NCI-H146 (cell line): Measurements from ENCODE around the gene CD300LB.
"Not testable (repeated sequence)": the region's sequence is repeated elsewhere in the genome, so short reads cannot be mapped to it uniquely, and the experiment has no call there.

Source experiments
- DNase-seq: peaks from one replicate; lab custom pipeline; 2025; lab: John Stamatoyannopoulos, UW

The CD300LB gene

GRCh38 chr17:74493331-74493833, 37.9 kb downstream of the CD300LB start:
- peak; percentile 24 for DNase-seq

GRCh38 chr17:74491626-74492025, 39.6 kb downstream of the CD300LB start:
- no peak for DNase-seq

DNA sequence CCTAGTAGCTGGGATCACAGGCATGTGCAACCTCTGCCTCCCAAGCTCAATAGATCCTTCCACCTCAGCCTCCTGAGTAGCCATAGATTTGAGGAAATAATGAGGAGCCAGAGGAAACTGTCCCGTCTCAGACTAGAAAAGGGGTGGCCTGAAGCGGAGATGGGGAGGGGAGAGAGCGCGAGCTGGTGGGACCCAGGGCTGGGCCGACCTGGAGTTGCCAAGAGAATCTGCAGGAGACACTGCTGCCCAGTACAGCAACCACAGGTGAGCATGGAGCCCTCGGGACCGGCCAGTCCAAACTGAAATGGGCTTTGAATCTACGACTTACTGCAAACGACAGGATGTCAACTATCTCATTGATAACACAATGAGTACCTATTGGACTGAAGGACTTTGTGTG, 40.6 kb downstream of the CD300LB start:
- DNase-seq = no peak

GRCh38 chr17:74488276-74488675, 43.0 kb downstream of the CD300LB start:
- not testable (repeated sequence) for DNase-seq

GRCh38 chr17:74485841-74486240, 45.4 kb downstream of the CD300LB start:
- no peak for DNase-seq

- DNase-seq = no peak
Observed at GRCh38 chr17:74485022-74485743, 46.1 kb downstream of the CD300LB start.

GRCh38 chr17:74484066-74484465, 47.2 kb downstream of the CD300LB start:
- DNase-seq = no peak

DNA sequence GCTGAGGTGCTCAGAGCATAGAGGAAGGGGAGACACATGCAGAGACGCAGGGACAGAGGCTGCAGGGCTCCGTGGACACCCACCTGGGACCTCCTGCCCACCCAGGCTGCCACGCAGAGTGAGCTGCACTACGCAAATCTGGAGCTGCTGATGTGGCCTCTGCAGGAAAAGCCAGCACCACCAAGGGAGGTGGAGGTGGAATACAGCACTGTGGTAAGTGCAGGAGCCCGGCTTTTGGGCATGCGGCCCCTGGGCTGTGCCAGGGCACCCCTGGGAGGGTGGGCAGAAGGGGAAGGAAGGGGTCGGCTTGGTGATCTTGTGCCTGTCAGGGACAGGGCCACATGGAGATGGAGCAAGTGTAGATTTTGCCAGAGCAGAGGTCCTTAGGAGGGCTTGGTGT, 49.7 kb downstream of the CD300LB start:
- DNase-seq = no peak

- no peak for DNase-seq
Observed at GRCh38 chr17:74480290-74480689, 51.0 kb downstream of the CD300LB start.

DNA sequence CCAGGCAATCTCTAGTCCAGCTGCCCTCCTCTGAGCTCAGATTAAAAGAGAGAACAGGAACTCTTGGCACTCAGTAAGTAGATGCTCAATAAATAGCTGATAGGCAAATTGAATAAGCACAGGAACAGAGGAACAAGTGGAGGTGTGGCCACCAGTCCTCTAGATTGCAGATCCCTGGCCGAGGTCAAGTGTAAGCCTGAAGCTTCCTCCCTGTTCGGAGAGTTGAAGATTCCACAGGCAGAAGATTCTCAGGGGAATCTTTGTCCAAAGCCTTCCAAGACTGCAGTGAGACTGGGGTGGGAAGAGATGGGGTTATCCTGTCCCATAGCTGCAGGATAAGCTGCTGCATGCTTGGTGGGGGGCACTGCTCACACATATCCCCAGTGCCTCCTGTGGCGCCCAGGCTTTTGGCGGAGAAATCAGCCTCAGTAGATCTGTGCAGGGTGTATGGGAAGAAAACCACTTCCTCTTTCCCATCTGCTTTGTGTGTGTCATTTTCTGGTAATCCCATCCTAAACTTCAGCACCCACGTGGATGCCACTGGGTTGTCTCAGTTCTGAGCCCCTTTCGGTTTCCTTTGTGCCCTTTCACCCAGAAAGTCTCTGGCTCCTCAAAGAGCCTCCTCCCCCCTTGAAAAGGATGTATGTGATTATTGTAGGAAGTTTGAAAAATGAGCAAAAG, 52.7 kb downstream of the CD300LB start:
- no peak for DNase-seq

DNA sequence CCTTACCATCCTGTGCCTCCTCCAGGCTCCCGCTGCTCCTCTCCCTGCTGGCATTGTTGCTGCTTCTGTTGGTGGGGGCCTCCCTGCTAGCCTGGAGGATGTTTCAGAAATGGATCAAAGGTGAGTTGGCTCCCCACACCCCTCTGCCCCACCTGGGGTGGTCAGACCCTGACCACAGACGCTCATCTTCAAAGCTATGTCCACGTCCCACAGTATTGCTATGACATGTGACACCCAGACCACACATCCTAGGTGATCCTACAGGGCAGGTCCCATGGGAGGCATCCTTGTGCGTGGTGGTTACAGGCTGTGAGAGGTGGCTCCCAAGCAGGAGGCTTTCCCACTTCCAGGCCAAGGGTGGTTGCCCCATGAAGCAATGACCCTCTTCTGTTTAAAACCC, 53.9 kb downstream of the CD300LB start:
- no peak for DNase-seq

- DNase-seq = no peak
Observed at GRCh38 chr17:74475189-74475588, 56.1 kb downstream of the CD300LB start.

DNA sequence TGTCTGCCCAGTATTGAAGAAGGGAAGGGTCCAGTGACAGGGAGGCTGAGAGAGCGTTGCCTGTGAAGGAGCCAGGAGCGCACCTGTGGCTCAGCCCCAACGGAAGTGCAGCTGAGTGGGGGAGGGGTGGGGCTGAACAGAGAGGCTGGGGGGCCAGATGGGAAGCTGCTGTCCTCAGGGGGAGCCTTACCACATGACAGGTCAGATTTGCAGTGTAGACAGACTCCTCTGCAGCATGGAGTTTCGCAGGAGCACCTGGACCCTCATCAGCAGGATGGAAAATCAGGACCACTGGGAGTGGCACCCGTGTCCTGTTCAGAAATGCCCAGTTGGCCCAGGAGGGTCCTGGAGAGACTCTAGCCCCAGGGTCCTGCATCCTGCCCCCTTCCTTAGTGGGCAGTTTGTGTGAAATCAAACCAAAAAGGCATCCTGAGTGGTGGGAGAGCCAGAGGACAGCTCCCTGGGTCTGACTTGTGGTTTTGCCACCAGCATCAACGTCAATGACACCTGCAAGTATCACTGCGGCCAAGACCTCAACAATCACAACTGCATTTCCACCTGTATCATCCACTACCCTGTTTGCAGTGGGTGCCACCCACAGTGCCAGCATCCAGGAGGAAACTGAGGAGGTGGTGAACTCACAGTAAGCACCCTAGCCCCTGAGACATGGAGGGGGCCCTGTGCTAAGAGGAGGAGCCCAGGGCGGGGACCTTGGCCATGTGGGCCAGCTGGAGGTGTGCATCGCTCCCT, 57.1 kb downstream of the CD300LB start:
- no peak for DNase-seq

GRCh38 chr17:74473294-74473693, 58.0 kb downstream of the CD300LB start:
- no peak for DNase-seq

DNA sequence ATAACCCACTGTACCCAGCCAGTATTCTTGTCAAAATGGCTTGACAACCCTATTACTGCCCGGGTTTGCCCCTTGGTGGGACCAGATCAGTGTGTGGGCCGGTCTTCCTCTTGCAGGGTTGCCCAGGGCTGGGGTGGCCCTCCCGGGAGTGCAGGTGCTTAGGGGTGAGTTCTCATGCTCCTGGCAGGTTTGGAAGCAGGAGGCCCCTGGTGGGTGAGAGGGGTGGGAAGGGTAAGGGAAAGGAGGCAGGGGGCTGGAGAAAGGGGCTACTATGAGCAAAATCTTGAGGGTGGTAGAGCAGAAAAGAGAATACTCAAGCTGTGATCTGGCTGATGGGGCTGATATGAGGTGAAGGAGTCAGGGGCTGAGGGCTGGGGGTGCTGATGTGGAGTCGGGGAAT, 58.4 kb downstream of the CD300LB start:
- no peak for DNase-seq

- DNase-seq = no peak
Observed at GRCh38 chr17:74471341-74471740, 59.9 kb downstream of the CD300LB start.
